Measurements from ENCODE around the gene ZFR.
"Not testable (repeated sequence)": the region's sequence is repeated elsewhere in the genome, so short reads cannot be mapped to it uniquely, and the experiment has no call there.

The ZFR gene

DNA sequence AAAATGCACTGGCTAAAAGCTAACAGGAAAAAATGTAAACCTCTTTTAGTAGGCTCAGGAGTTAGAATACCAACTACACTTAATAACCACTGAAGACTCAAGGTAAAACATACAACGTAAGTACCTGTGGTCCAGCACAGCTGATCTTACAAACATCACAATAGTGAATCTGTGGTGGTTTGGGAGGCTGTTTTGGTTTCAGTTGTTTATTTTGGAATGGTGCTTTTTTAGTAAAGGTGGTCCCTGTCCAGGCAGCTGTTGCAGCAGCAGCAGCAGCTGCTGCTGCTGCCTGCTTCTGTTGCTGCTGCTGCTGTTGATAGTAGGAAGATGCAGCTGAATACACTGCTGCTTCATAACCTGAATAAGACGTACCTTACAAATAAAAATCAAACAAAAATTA lies 37.9 kb downstream of the ZFR start:
- DNase-seq: no peak

DNA sequence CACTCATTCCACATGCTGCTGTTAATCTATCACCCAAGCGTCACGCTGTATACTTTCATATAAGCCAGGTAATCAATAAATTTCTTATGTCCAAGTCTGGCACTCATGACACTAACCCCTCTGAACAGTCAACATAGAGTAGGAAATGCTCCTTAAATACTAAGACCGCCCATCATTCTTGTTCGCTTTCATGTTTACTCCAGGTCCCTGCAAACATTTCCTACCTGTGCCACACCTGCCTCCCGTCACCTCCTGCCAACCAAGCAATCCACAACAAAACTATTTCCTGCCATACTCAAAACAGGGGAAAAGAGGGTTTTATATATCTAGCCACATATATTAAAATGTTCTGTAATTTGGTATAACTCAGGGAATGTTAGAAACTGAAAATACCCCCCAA lies 39.0 kb downstream of the ZFR start:
- no peak for DNase-seq

DNA sequence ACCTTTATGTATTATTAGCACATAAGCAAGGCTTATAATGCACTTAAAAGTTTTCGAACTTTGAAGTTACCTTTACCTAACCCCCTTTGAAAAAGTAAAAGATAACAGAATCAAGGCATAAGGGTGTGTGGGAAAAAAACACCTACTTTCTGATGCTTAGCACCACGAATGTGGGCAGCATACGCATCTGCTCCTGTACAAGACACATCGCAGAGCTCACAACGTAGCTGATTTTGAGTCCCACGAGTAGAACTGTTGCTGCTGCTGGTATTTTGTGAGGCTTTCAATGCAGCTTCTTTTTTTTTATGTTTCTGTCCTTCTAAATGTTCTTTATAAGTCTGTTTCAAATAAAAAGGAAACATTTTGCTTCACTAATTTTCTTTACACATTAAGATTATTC lies 40.8 kb downstream of the ZFR start:
- no peak for DNase-seq

DNA sequence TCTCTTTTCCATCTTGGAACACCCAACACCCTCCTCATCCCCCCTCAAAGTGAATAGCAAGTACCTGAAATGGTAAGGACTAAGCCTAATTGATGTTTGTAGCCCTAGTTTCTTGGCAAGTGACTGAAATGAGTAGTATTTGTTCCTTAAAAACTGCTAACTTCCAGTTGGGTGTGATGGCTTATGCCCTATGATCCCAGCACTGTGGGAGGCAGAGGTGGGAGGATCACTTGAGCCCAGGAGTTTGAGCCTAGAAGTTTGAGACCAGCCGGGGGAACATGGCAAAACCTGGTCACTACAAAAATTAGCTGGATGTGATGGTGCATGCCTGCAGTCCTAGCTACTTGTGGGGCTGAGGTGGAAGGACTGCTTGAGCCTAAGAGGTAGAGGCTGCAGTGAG lies 44.1 kb downstream of the ZFR start:
- no peak for DNase-seq

DNA sequence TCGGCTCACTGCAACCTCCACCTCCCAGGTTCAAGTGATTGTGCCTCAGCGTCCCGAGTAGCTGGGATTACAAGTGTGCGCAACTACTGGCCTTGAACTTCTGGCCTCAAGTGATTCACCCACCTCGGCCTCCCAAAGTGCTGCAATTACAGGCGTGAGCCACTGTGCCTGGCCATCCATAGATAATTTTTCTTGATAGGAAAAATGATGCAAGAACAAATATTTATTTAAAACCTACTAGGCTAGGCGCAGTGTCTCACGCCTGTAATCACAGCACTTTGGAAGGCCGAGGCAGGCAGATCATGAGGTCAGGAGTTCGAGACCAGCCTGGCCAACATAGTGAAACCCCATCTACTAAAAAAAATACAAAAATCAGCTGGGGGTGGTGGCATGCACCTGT lies 45.8 kb downstream of the ZFR start:
- DNase-seq: not testable (repeated sequence)

DNA sequence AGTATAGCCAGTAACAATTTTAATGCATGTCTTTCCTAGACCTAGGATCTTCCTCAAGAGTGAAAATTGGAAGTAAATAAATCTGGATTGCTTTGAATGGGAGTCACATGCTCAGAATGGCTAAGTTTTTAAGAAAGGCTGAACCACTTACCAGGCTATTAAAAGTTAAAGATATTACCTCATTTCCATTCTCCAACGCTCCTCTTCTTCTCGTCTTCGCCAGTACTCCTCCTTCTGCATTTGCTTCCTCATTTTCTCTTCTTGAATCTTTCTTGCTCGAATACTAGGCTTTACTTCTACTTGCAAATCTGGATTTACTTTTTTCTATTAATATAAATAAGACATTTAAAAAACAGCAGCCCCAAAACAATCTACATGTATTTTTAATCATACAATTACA lies 49.6 kb downstream of the ZFR start:
- no peak for DNase-seq

DNA sequence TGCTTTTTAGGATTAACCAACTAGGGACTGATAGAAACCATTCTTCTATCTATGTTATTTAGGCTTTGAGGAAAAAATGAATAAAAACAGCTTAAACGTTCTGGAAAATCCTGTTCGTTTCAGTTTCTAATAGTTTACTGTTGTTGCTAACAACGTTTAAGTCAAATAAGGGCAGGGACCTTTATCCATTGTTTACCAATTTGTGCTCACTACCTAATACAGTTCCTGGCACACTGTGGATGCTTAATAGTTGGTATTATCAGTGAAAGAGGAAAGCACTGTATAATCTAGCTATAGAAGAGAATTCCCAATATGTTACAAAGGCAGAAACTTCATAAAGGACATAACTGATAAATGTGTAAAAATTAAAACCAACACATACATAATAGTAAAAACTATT lies 52.5 kb downstream of the ZFR start:
- DNase-seq: no peak

DNA sequence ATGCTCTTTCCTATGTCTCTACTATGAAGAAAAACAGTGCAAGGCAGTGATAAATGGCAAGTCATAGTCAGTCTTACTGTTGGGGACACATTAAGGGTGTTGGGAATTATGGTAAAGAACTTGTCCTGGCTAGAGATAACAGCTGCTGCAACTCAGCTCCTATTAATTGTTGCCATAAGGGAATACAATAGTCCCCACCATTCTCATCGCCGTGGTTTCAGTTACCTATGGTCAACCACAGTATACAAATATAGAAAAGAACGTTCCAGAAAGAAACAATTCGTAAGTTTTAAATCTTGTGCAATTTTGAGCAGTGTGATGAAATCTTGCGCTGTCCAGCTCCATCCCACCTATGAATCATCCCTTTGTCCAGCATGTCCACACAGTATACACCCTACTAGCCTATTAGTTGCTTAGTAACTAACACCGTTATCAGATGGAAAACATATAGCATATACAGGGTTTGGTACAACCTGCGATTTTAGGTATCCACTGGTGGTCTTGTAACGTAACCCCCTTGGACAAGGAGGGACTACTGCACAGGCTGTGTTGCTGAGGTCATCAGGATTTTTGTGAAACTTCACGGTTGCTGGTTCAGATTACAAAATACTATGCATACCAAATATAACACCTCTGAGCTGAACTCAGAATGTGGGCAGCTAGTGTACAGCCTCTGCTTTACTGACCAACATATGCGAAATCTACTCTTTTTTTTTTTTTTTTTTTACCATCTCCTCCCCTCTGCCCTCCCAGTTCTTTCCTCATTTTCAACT lies 53.5 kb downstream of the ZFR start:
- DNase-seq: no peak

DNA sequence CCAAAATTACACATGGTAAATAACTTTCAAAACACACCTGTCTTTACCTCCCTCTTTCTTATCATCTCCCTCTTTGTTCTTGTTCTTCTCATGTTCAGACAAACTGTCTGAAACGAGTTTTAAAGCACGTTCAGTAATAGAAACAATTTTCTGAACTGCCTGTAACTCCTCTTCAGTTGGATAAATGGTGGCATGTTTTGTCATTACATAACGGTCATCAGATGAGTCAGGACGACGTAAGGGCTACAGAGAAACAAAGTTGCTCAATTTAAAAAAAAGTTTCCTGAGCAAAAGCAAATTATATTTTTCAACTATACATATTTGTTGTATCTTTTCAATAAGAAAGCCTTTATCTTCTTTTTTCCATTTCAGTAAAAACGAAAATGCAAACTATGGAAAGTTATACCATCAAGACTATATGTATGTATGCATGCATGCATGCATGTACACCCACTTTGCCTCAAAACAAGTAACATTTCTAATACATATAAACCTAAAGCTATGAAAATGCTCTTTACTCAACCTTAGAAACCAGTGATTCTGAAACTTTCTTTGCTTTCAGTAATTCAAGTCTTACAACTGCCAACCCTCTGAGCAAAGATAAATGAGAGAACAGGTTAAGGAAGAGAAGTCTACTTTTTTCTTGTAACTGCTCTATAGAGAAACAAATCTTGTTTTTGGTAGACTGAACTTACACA lies 56.0 kb downstream of the ZFR start:
- no peak for DNase-seq

DNA sequence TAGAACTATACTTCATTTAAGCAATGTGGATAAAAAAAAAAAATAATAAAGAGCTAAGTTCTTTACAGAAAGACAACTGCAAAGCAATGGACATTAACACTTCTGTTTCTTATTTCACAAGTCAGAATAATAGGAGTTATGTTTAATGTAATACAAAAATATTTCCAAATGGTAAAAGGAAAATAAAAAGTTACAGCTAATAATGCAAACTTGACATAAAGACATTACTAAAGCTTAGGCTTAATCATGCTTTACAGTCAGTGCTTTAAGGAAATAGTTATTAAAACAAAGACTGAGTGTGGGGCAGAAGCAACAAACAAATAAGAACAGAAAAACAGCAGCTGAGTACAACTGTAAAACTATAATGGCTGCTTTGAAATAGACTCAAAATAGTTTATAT lies 56.7 kb downstream of the ZFR start:
- no peak for DNase-seq

DNA sequence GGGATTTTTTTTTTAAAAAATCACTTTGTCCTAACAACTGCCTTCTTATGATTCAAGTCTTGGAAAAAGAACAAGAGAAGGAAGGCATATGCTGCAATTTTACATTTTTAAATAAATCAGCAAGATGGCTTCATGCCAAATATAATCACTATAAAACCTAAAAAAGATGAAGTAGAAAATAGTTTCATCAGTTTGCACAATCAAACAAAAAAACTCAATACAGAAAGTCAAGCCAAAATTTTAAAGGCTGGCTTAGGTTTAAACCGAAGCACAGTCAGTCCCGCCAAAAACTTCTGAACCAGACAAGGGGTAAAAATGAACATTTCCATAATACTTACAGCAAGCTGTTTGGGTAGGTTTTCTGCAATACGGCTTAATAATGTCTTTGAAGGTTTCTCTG lies 57.3 kb downstream of the ZFR start:
- DNase-seq: no peak

DNA sequence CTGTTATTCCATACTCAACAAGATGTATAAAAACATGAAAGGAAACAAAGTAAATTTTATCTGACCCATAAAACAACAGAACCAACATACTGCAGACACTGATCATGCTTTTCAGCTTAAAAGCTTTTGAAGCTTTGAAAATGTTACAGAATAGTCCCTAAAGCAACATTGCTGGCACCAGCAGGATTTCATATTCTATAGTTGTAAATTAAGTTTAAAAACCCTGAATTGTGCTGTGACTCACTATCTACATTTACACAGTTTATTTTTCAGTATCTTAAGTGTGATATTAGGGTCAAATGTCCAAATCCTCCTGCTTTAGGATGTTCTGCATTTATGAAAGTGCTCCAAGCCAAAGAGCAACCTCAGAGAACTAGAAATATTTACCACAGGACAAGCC lies 59.9 kb downstream of the ZFR start:
- no peak for DNase-seq

DNA sequence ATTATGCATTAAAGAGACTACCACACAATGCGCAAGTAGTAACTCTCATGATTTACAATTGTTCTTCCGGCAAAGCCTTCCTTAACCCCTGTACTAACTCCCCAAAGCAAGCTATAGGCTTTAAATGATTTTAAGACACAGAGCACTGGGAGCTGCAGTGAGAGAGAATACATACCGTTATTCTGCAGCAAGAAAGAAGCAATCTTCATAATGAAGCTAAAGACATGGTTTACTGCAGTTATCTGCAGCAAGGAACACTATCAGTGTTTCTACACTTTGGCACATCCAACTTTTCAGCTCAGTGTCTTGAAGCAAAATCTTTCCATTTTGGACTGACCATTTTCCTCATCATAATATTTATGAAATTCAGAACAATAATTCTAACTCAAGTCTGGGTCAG lies 61.0 kb downstream of the ZFR start:
- no peak for DNase-seq

DNA sequence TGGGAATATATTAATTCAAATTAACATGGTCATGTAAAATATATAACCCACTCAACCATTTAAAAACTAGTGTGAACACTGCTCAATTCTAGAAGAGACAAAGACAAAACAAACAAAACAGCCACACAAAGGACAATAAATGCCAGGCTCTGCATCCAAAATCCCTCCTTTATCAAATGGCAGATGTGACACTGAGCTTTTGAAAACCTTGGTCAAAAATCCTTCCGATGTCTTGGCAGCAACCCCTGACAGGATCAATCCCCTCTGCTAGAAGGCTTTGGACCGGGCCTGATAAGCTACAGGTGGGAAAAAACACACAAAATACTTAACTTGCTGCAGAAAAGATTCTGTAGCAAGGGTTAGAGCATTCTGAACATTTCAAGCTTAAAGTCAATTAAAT lies 61.5 kb downstream of the ZFR start:
- no peak for DNase-seq

DNA sequence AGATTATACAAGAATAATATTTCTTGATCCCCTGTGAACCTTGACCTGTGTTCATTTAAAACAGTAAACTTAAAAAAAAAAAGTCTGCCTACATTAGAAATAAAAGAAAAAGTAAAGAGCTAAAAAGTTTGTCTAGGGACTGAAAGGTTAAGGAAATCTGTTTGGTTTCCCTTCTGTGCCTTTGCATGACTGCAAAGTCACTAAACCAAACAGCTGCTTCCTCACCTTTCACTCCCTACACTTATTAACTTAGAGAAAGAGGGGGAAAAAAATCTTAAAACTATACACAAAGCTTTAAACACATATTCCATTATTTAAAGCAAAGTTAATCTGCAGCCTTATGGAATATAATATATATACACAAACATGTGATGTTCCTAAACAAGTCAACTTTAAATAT lies 65.1 kb downstream of the ZFR start:
- DNase-seq: no peak

DNA sequence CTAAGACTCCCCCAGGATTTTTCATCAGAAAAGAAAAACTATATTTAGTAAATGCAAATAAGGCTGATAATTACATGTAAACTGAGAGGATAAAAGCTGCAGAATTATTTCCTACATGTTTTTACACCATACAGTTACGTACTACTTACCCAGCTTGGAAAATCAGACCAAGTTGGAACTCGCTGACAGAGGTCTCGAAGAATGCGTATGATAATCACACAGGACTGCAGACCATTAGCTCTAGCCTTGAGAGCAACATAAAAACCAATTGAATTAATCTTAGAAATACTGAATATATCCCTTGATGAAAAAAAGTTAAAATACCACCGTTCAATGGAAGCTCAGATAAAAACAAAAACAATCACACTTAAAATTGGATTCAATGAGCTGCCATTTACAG lies 65.6 kb downstream of the ZFR start:
- DNase-seq: no peak

DNA sequence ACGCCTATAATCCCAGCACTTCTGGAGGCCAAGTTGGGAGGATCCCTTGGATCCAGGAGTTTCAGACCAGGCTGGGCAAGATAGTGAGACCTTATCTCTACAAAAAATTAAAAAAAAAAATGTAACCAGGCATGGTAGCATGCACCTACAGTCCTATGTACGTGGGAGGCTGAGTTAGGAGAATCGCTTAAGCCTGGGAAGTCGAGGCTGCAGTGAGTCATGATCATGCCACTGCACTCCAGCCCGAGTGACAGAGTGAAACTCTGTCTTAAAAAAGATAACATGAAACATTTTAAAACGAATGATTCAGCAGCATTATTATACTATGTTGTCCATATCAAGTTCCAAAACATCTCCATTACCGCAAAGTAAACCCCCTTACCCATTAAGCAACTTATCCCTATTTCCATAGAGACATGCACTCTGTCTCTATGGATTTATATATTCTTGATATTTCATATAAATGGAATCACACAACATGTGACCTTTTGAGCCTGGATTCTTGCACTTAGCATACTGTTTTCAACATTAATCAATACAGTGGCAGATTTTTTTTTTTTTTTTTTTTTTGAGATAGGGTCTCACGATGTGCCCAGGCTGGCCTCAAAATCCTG lies 74.9 kb downstream of the ZFR start:
- DNase-seq: no peak

DNA sequence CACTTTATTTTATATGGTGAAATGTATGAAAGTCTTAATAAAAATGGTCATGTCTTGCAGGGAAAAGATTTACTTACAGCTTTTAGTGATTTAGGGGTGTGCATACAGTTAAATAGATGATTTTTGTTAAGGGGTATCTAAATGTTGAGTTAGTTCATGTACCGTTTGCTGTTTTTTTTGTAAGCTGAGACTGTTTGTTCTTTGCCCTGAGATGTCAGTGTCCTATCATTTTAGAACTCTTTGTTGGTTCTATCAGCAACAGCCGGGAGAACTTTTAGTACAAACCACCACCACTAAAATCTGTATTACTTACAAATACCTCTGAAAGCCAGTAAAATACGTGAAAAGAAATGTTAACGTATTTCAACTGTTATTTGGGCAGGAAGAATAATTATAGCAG lies 75.5 kb downstream of the ZFR start:
- no peak for DNase-seq

DNA sequence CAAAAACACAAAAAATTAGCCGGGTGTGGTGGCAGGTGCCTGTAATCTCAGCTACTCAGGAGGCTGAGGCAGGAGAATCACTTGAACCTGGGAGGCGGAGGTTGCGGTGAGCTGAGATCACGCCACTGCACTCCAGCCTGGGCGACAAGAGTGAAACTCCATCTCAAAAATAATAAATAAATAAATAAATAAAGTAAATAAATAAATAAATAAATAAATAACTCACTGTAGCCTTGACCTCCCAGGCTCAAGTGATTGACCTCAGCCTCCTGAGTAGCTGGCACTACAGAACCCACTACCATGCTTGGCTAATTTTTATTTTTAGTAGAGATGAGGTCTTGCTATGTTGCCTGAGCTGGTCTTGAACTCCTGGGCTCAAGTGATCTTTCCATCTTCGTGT lies 77.3 kb downstream of the ZFR start:
- not testable (repeated sequence) for DNase-seq

DNA sequence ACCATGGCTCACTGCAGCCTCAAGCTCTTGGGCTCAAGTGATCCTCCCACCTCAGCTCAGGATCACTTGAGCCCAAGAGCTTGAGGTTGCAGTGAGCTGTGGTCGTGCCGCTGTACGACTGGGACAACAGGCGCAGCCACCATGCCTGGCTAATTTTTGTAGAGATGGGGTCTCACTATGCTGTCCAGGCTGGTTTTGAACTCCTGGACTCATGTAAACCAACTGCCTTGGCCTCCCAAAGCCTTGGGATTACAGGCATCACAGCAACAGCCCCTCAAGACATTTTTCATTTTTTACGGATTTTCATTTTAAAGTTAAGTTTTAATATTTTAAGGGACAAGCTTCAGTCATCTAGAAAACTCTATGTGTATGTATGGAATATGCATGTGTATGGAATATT lies 78.9 kb downstream of the ZFR start:
- DNase-seq: no peak

DNA sequence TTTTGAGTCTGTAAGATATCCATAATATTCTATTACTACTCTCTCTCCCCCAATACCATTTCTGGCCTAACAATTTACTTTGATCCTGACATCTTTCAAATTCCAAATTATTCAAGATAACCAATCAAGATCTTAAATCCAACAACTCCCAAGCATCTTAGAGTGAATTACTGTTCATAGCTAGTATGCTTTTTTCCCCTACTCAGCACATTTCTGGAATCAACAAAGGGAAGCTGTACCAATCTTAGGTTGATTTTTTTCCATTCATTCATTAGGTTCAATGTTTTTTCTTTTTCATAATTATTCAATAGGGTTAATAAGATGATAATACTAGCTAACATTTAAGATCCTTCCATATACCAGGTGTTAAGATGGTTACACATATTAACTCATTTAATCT lies 81.5 kb downstream of the ZFR start:
- DNase-seq: no peak

DNA sequence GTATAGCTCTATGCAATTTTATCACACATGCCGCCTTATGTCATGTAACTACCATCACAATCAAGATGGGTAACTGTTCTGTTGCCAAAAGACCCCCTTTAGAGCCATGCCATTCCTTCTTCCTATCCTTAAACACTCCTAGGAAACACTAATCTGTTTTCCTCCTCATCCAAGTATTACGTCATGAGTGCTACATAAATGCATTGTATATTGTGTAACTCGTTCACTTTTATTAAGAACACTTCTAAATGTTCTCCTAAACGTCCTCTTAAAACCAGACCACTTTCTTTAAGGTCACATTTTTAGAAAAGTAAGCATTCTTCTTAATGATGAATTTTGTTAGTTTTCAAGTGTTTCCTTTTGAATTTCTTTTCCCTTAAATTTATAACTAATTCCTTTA lies 82.0 kb downstream of the ZFR start:
- no peak for DNase-seq

DNA sequence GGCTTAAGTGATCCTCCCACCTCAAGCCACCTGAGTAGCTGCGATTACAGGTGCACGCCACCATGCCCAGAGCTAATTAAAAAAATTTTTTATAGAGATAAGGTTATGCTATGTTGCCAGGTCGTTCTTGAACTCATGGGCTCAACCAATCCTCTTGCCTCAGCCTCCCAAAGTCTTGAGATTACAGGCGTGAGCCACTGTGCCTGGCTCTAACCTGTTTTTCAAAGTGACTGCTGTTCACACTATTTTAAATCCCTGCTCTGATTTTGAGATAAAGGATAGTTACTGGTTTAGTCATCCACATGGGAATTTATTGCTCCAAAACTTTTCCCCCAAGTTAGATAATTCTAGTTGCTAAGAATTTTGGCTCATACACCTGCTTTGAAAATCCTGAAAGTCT lies 83.6 kb downstream of the ZFR start:
- no peak for DNase-seq

DNA sequence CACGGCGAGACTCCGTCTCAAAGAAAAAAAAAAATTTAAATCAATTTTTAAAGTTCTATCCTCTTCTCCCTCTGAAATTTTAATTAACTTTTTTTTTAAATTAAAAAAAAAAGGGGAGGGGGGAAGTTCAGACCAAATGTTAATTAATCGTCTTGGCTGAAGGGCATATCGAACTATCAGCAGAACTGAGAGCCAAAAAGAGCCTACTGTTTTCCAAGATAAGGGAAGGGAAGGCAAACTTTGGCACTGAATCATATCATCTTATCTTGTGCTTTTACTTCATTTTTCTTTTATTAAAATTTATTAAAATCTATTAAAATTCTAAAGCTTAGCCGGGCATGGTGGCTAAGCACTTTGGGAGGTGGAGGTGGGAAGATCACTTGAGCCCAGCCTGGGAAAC lies 85.9 kb downstream of the ZFR start:
- no peak for DNase-seq

DNA sequence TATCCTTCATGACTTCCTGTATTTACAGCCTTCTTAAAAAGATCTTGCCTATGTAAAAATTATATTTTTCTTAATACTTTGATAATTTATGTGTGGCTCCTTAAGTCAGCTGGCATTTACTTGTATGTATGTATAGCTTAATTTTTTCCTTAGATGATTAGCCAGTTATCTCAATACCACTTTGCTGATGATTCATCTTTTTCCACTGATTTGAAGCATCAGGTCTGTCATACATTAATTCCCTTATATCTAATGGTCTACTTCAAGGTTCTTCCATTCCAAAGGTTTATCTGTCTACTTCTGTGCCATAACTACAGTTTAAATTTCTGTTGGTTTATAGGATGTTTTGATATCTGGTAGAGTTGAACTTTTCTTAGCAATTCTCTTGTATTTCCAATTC lies 86.9 kb downstream of the ZFR start:
- no peak for DNase-seq
